NCI-H460 (cell line): ENCODE results near the gene MCF2L. TPM values are rescaled to one million over a fixed set of nuclear protein-coding genes. Genes with fewer than 3 reads are reported as not detected.
"Not testable (repeated sequence)": the region's sequence is repeated elsewhere in the genome, so short reads cannot be mapped to it uniquely, and the experiment has no call there.

Source experiments
- DNase-seq: peaks from one replicate; pipeline ENCODE4 v3.0.0-alpha.2; 2016; ENCODE audit warnings: low read depth; ENCODE audit errors: extremely low read depth
- total RNA-seq: library from RNA; depleted of rRNA; stranded (reverse); fragments of >200 nt; shearing (Covaris generic); gene quantifications from 2 replicates; pipeline ENCODE4 v1.2.3, GENCODE V29; 2014

The MCF2L gene
- total RNA-seq, 1 experiment from 2014 or later = 0.97 TPM

DNA sequence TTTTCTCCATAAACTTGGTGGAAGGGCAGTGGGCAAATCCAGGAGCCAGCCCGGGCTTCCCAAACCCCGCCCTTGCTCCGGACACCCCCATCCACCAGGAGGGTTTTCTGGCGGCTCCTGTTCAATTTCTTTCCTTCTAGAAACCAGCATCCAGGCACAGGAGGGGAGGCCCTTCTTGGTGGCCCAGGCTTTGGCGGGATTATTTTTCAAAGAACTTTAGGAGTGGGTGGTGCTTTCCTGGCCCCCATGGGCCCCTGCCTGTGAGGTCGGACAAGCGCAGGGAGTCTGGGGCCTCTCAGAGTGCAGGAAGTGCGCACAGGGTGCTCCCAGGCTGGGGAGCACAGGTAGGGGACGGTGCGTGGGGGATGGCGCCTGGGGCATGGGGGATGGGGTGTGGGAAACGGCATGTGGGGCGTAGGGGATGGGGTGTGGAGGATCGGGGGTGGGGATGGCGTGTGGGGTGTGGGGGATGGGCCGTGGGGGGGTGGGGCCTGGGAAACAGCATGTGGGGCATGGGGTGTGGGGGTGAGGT is 137.0 kb downstream of the MCF2L start:
- no peak for DNase-seq

DNA sequence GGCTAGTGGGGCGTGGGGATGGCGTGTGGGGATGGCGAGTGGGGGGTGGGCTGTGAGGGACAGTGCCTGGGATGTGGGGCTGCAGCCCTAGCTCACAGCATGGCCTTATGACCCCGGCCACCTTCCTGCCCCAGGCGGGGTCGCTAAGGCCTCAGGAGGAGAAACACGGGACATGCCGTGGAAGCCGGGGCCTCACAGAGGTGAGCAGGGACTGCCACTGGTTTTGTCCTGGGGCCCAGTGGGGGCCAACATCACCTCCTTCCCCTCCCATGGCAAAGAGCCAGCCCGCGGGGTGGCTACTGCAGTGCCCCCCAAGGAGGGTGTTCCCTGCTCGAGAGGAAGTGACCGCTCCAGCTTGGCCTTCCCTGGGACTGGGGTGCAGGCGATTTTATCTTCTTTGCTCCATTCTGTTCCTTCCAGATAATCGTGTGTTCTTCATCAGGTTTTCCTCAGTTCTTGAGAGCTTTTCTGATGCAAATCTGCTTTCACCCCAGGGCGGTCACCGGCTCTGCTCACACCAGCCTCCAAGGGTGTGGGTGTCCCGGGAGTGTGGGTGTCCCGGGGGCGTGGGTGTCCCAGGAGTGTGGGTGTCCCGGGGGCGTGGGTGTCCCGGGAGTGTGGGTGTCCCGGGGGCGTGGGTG is 137.8 kb downstream of the MCF2L start:
- no peak for DNase-seq

DNA sequence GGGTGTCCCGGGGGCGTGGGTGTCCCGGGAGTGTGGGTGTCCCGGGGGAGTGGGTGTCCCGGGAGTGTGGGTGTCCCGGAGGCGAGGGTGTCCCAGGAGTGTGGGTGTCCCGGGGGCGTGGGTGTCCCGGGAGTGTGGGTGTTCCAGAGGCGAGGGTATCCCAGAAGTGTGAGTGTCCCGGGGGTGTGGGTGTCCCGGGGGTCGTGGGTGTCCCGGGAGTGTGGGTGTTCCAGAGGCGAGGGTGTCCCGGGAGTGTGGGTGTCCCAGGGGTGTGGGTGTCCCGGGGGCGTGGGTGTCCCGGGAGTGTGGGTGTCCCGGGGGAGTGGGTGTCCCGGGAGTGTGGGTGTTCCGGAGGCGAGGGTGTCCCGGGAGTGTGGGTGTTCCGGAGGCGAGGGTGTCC is 139.5 kb downstream of the MCF2L start:
- DNase-seq = not testable (repeated sequence)

DNA sequence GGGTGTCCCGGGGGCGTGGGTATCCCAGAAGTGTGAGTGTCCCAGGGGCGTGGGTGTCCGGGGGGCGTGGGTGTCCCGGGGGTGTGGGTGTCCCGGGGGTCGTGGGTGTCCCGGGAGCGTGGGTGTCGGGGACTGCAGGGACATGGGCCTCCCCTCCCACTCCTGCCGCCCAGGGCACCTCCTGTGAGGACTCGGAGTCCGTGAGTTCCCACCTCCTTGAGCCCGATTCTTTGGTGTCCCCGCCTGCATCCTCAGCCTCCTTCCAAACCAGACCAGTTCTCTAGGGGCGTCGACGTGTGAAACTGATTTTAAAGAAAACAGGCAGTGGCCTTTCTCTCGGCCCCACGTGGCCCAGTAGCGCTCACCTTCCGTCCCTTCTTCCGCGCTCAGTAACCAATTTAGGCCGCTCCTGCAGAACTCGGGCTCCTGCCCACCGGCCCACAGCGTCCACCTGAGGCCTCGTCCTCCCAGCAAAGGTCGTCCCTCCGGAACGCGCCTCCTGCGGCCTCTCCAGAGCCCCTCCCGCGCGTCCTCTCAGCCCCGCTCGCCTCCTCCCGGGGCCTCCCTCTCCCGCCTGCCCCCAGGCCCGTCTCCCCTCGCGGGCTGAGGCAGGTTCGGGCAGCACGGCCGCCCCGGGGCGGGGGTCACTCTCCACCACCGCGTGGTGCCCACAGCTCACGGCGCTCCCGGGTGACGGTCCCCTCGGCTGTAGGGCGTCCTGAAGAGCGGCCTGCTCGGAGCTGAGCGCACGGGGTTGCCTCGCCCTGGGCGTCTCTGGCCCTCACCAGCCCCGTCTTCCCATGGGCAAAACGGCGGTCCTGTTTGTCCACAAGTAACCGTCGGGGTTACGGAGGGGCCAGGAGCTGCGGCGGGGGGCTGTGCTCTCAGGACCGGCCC is 140.4 kb downstream of the MCF2L start:
- no peak for DNase-seq

DNA sequence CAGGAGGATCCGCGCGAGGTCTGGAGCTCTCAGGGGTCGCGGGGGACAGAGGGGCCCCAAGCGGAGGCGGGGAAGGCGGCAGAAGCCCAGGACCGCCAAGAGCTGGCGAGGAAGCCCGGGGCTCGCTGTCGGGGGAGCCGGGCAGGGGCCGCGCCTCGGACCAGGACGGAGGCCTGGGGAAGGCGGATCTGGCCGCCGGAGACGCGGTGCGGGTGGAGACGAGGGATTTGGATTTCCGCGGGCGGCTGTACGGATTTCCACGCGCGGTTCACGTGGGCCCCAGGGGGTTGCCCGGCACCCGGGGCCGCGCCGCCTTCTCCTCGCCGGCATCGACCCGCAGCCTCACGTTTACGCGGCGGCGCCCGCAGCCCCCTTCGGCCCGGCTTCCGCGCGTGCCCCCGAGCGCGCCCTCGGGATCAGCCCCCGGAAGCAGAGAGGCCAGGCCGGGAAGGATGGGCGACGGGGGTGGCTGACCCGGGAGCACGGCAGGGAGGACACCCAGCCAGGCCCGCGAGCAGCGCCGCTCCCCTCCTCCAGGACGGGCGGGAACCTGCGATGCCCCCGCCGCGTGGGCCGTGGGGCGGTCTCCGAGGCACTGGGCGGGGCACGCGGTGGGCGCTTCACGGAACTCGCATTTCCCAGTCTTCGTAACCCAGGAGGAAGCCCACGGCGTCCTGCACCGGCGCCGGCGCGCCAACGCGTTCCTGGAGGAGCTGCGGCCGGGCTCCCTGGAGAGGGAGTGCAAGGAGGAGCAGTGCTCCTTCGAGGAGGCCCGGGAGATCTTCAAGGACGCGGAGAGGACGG is 141.2 kb downstream of the MCF2L start:
- DNase-seq = no peak

DNA sequence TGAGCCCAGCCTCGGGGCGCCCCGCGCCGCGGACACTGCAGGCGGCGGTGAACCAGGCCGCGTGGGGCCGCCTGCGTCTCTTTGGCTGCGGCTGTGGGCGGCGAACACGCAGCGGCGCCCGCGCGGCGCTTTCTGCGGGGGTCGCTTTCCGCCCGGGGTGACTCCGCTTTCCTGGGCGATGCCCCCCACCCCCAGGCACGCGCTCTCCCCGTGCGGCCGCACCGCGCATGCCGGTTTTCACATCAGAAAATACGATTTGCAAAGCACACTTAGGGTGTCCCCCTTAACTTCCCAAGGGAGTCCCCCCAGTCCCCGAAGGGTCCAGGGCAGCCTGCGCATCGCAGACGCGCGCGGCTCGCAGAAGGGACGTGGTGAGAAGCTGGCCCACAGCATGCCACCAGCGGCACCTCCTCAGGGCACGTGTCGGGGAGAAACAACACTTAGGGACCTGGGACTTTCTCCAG is 141.9 kb downstream of the MCF2L start:
- DNase-seq = no peak

DNA sequence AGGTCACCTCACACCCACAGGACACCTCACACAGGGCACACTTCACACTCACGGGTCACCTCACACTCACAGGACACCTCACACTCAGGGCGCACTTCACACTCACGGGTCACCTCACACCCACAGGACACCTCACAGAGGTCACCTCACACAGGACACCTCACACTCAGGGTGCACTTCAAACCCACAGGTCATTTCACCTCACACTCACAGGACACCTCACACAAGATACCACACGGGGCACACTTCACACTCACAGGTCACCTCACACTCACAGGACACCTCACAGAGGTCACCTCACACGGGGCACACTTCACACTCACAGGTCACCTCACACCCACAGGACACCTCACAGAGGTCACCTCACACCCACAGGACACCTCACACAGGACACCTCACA is 142.8 kb downstream of the MCF2L start:
- DNase-seq = not testable (repeated sequence)

DNA sequence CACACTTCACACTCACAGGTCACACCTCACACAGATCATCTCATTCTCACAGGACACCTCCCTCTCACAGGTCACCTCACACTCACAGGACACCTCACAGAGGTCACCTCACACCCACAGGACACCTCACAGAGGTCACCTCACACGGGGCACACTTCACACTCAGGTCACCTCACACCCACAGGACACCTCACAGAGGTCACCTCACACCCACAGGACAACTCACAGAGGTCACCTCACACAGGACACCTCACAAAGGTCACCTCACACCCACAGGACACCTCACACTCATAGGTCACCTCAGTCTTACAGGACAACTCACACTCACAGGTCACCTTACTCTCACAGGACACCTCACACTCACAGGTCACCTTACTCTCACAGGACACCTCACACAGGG is 143.5 kb downstream of the MCF2L start:
- DNase-seq = not testable (repeated sequence)

DNA sequence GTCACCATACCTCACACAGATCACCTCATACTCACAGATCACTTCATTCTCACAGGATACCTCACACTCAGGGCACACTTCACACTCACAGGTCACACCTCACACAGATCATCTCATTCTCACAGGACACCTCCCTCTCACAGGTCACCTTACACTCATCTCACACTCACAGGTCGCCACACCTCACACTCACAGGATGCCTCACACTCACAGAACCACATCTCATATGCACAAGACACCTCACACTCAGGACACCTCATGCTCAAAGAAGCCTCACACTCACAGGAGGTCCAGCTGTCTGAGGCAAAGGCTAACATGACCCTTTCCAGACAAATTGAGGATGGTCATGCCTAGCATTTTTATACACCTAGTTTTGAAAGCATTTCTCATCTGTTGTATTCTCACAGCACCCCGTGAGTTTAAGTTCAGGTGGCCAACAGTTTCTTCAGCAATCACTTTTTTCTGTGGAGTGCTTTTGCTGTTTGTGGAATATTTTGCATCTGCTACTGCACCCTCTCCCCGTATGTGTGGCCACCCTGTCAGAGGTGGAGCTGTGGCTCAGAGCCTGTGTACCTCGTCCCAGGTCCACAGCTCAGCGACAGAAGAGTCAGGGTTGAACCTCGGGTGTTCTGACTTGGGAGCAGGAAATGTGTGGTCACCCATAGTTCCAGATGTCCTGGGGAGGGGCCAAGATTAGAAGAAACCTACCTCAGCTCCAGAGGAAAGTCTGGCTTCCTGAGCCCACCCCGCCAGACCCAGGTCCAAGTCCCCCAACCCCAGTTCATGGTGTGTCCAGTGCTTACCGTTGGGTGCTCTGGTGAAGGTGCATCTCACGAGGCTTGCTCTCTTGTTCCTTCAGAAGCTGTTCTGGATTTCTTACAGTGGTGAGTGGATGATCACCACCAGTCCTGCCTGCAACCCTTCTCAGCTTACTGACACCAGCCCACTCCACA is 144.2 kb downstream of the MCF2L start:
- no peak for DNase-seq

DNA sequence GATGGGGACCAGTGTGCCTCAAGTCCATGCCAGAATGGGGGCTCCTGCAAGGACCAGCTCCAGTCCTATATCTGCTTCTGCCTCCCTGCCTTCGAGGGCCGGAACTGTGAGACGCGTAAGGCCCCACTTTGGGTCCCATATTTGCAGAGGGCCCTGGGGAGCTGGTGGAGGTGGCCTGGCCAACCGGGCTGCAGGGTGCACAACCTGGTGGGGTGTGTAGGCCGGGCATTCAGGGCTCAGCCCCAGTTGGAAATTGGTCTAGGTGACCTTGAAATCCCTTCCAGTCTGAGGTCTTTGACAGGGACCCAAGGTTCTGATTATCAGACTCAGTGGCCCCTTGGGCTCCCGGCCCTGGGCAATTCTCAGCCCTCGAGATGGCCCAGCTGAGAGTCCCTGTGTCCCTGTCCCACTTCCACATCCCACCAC is 144.8 kb downstream of the MCF2L start:
- DNase-seq = no peak

DNA sequence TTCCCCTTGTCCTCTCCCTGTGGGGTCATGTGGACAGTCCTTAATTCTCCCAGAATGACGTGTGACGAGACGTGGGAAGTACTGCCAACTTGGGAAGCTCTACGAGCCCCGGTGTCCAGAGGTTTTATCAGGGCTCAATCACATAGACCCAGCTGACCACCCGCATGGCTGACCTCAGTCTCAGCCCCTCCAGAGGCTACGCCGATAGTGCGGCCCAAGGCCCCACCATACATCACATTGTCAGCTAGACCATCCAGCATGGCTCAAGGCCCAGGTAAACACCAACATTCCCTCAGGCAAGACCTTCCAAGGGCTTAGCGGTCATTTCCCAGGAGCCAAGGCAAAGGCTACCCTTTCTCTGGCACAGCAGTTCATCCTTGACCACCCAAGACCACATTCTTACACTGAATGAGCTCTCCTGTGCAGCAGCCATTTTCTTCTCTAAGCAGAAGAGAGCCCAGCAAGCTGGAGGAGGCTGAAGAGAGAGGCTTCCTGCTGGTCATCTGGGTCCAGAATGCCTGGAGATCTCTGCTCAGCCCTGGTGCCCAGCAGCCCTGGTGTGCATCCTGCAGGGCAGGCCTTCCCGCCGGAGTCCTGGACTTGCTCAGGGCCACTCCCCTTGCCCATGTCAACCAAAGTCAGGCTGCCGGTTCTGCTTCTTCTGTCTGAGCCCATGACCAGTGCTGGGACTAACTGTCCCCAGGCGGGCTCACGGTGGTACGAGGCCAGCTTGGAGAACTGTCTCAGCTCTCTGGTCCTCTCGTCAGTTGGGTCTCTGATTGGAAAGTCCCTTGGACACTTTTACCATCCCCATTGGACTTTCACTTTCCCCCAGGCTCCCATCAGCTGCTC is 145.7 kb downstream of the MCF2L start:
- DNase-seq = no peak

DNA sequence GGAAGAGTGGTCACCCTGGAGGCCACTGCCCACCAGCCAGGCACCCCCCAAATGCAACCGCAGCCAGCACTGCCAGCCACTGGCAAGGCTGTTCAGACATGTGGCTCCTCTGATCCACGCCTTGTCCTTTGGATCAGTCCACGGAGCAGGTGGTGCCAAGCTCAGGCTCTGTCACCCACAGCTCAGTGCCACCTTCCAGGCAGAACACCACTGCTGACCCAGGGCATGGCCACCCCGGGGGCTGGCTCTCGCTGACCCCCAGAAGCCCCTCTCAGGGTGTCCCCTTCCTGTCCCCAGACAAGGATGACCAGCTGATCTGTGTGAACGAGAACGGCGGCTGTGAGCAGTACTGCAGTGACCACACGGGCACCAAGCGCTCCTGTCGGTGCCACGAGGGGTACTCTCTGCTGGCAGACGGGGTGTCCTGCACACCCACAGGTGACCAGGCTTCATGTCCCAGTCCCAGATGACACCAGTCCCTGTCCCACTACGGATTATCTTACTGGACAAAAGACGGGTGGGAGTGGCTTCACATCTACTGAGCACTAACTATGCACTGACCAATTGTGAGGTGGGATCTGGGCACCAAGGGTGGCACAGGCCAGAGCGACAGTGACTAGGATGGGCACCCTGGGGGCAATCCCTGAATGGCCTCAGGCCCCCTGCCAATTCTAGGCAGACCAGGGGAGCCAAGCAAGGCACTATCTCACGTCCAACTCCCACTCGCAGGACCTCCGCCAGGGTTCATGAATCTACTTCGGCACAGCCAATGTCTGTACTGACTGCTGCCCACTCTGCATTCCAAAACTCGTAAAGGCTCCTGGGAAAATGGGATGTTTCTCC is 146.6 kb downstream of the MCF2L start:
- no peak for DNase-seq

DNA sequence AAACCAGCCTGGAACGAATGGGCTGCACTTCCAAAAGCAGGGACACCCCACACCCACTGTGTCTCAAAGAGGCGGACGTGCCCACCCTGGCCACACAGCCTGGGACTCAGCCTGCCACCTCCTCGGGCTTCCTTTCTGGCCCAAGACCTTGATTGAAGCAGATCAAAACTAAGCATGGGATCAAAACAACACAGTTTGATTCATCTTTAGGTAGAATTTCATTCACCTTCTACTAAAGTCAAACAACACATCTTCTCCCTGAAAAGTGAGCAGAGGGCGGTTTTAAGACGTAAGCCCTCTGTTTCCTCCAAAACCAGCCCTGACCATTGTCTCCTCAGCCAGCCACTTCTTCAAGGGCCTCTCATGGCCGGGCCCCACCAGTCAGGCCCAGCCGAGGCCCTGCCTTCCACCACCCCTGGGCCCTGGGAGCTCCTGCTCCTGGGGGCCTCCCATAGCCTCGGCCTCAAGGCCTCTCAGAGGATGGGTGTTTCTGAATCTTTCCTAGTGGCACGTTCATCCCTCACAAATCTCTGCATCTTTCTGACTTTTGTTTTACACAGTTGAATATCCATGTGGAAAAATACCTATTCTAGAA is 147.3 kb downstream of the MCF2L start:
- DNase-seq = no peak

DNA sequence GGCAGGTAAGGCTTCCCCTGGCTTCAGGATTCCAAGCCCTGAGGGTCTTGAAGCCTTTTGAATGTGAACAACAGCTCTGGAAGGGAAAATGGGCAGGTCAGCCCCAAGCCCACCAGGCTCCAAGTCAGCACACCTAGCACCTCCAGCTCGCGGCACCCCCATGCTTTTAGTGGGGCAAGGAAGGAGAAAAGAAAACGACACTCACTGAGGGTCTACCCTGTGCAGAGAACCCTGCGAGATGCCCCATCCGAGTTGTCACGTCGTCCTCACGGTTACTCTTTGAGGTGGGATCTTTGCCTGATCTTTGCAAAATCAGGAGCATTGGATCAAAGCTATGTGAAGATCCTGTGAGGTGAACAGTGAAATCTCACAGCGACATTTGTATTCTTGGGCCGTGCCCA is 147.9 kb downstream of the MCF2L start:
- DNase-seq = no peak

DNA sequence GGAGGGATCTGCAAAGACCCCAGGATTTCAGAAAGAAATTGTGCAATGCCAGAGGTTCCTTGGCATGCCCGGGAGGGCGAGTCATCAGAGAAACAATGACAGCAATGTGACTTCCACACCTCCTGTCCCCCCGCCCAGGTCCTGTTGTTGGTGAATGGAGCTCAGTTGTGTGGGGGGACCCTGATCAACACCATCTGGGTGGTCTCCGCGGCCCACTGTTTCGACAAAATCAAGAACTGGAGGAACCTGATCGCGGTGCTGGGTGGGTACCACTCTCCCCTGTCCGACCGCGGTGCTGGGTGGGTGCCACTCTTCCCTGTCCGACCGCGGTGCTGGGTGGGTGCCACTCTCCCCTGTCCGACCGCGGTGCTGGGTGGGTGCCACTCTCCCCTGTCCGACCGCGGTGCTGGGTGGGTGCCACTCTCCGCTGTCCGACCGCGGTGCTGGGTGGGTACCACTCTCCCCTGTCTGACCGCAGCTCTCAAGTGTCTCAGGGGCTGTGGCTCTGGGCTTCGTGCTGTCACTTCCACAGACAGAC is 148.4 kb downstream of the MCF2L start:
- DNase-seq = no peak

DNA sequence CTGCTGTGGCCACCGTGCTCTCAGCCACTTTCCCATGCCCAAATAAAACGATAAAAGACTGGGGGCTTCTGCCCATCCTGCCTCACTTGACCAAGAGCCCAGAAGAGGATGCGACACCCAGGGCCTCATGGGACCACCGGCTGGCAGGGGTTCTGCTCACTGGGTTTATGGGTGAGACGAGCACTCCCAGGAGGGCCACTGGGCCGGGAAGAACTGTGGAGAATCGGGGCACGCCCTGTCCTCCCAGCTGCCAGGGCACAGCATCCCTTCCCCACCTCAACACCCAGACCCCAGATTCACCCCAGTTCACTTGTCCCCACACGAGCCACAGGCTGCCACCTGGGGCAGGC is 148.9 kb downstream of the MCF2L start:
- no peak for DNase-seq

DNA sequence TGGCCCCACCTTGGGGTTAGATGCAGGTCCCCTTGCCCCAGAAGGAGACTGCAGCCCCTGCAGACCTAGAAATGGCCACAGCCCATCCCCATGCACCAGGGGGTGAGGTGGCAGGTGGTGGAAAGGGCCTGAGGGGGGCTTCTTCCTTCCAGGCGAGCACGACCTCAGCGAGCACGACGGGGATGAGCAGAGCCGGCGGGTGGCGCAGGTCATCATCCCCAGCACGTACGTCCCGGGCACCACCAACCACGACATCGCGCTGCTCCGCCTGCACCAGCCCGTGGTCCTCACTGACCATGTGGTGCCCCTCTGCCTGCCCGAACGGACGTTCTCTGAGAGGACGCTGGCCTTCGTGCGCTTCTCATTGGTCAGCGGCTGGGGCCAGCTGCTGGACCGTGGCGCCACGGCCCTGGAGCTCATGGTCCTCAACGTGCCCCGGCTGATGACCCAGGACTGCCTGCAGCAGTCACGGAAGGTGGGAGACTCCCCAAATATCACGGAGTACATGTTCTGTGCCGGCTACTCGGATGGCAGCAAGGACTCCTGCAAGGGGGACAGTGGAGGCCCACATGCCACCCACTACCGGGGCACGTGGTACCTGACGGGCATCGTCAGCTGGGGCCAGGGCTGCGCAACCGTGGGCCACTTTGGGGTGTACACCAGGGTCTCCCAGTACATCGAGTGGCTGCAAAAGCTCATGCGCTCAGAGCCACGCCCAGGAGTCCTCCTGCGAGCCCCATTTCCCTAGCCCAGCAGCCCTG is 149.4 kb downstream of the MCF2L start:
- DNase-seq = no peak
